Measurements from ENCODE around the gene DPAGT1. TPM values are rescaled to one million over a fixed set of nuclear protein-coding genes. Genes with fewer than 3 reads are reported as not detected.
A peak's percentile ranks its signal among the peaks of the same experiment; 100 is the strongest.

The DPAGT1 gene
- total RNA-seq, 2 donors from 2014 or later = 49.4 to 51.9 TPM

DNA sequence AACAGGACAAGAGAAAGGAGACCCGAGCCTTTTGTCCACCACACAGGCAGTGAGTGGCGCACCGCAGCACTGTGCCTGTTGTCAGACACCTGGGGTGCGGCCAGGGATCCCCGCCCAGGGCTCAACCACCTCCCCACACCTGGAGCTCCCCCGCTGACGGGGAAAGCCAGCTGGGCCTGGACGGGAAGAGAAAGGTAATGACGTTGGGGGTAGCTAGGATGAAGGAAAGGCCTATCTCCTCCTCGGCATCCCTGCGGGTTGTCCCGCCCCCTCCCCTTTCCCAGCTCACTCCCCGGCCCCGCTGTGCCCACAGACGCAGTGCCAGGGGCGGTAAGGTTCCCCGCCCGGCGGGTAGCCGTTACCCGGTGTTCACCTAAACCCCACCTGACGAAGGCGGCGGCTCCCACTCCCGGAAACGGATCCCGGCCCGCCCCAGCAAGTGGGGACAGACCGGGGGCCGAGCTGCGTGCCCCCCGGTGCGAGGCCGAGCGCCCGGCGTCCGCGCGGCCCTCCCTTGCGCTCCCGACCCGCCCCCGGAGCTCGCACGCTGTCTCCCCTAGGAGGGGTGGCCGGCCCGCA, 45.1 kb downstream of the DPAGT1 start:
- Histone ChIP-seq H3K4me1 (ENCODE audit: control insufficient read depth, insufficient read depth, low read length) (no peaks in the 10 kb centered on the region), H3K36me3 (ENCODE audit: control insufficient read depth, insufficient read depth, low read length) (peaks cover 42% of the 10 kb centered on the region), H3K9me3 (ENCODE audit: control insufficient read depth, low read length) (no peaks in the 10 kb centered on the region), H3K27ac (ENCODE audit: low read depth, low read length) (peak overlapping the region; percentile 88), H3K27me3 (ENCODE audit: control insufficient read depth, insufficient read depth, low read length, poor library complexity, severe bottlenecking) (no peaks in the 10 kb centered on the region), H3K9ac (ENCODE audit: extremely low read depth, low read length, poor library complexity, severe bottlenecking) (peak overlapping the region; percentile 81), H3K4me3 (ENCODE audit: low read length) (peak overlapping the region; percentile 93)
- TF ChIP-seq, protein P1, sequence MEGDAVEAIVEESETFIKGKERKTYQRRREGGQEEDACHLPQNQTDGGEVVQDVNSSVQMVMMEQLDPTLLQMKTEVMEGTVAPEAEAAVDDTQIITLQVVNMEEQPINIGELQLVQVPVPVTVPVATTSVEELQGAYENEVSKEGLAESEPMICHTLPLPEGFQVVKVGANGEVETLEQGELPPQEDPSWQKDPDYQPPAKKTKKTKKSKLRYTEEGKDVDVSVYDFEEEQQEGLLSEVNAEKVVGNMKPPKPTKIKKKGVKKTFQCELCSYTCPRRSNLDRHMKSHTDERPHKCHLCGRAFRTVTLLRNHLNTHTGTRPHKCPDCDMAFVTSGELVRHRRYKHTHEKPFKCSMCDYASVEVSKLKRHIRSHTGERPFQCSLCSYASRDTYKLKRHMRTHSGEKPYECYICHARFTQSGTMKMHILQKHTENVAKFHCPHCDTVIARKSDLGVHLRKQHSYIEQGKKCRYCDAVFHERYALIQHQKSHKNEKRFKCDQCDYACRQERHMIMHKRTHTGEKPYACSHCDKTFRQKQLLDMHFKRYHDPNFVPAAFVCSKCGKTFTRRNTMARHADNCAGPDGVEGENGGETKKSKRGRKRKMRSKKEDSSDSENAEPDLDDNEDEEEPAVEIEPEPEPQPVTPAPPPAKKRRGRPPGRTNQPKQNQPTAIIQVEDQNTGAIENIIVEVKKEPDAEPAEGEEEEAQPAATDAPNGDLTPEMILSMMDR (conservative IDR thresholded peaks at IDR 0.05) = peak; percentile 21
- peak overlapping the region; percentile 97 for H3K27ac Mint-ChIP-seq
- DNase-seq = peak; percentile 84
- peak overlapping the region; percentile 90 for H3K4me3 Mint-ChIP-seq
- WGBS, 2 experiments (ENCODE audit: insufficient coverage in 1 of 2, insufficient read length in 1 of 2) = 0% methylated on average over 14 to 48 of the region's 48 CpGs
- H3K36me3 Mint-ChIP-seq (ENCODE audit: low read depth) = peaks cover 49% of the 10 kb centered on the region
- H3K4me1 Mint-ChIP-seq = peaks cover 16% of the 10 kb centered on the region
- no peaks in the 10 kb centered on the region for H3K27me3 Mint-ChIP-seq (ENCODE audit: insufficient read depth)
- H3K9me3 Mint-ChIP-seq = peaks cover 6% of the 10 kb centered on the region

GRCh38 chr11:119055901-119056300, 45.8 kb downstream of the DPAGT1 start:
- TF ChIP-seq, protein P1 (conservative IDR thresholded peaks at IDR 0.05) = peak; percentile 42
- peak; percentile 53 for DNase-seq
- Histone ChIP-seq H3K27me3 (ENCODE audit: control insufficient read depth, insufficient read depth, low read length, poor library complexity, severe bottlenecking) (no peaks in the 10 kb centered on the region), H3K36me3 (ENCODE audit: control insufficient read depth, insufficient read depth, low read length) (peaks cover 48% of the 10 kb centered on the region), H3K4me3 (ENCODE audit: low read length) (peak overlapping the region; percentile 93), H3K9me3 (ENCODE audit: control insufficient read depth, low read length) (no peaks in the 10 kb centered on the region), H3K9ac (ENCODE audit: extremely low read depth, low read length, poor library complexity, severe bottlenecking) (peak overlapping the region; percentile 81), H3K4me1 (ENCODE audit: control insufficient read depth, insufficient read depth, low read length) (no peaks in the 10 kb centered on the region), H3K27ac (ENCODE audit: low read depth, low read length) (peak overlapping the region; percentile 88)
- peaks cover 55% of the 10 kb centered on the region for H3K36me3 Mint-ChIP-seq (ENCODE audit: low read depth)
- peak overlapping the region; percentile 90 for H3K4me3 Mint-ChIP-seq
- WGBS, 2 experiments (ENCODE audit: insufficient coverage in 1 of 2, insufficient read length in 1 of 2) = 60 to 62% methylated on average over 1 to 6 of the region's 6 CpGs
- peaks cover 6% of the 10 kb centered on the region for H3K9me3 Mint-ChIP-seq
- peaks cover 16% of the 10 kb centered on the region for H3K4me1 Mint-ChIP-seq
- H3K27me3 Mint-ChIP-seq (ENCODE audit: insufficient read depth) = no peaks in the 10 kb centered on the region
- peak overlapping the region; percentile 82 for H3K27ac Mint-ChIP-seq

- Histone ChIP-seq H3K27me3 (ENCODE audit: control insufficient read depth, insufficient read depth, low read length, poor library complexity, severe bottlenecking) (no peaks in the 10 kb centered on the region), H3K36me3 (ENCODE audit: control insufficient read depth, insufficient read depth, low read length) (peaks cover 63% of the 10 kb centered on the region), H3K27ac (ENCODE audit: low read depth, low read length) (no peak overlapping the region), H3K4me3 (ENCODE audit: low read length) (no peak overlapping the region), H3K9ac (ENCODE audit: extremely low read depth, low read length, poor library complexity, severe bottlenecking) (no peak overlapping the region), H3K9me3 (ENCODE audit: control insufficient read depth, low read length) (no peaks in the 10 kb centered on the region), H3K4me1 (ENCODE audit: control insufficient read depth, insufficient read depth, low read length) (no peaks in the 10 kb centered on the region)
- H3K27ac Mint-ChIP-seq = peak overlapping the region; percentile 26
- TF ChIP-seq, protein P1 (conservative IDR thresholded peaks at IDR 0.05) = no peak
- H3K27me3 Mint-ChIP-seq (ENCODE audit: insufficient read depth) = no peaks in the 10 kb centered on the region
- peaks cover 67% of the 10 kb centered on the region for H3K36me3 Mint-ChIP-seq (ENCODE audit: low read depth)
- DNase-seq = no peak
- H3K4me1 Mint-ChIP-seq = peaks cover 16% of the 10 kb centered on the region
- peak overlapping the region; percentile 90 for H3K4me3 Mint-ChIP-seq
- peaks cover 4% of the 10 kb centered on the region for H3K9me3 Mint-ChIP-seq
- 92 to 94% methylated on average over 10 of the region's 10 CpGs for WGBS, 2 experiments (ENCODE audit: insufficient coverage in 1 of 2, insufficient read length in 1 of 2)
Observed at GRCh38 chr11:119054418-119054817, 47.2 kb downstream of the DPAGT1 start.
